AG04450 (cell line): ENCODE data around the gene XPC. TPM values are rescaled to one million over a fixed set of nuclear protein-coding genes. Genes with fewer than 3 reads are reported as not detected.
A peak's percentile ranks its signal among the peaks of the same experiment; 100 is the strongest.

ENCODE experiments used
- CTCF ChIA-PET: fragments of 300-600, 350-600 bp; formaldehyde crosslinking; extraction: SDS; loops from one replicate; lab custom pipeline; 2022; ENCODE audit warnings: antibody characterized with exemption, inconsistent platforms; lab: Charles Lee
- POLR2A ChIA-PET: fragments of 350-600 bp; formaldehyde crosslinking; extraction: SDS; loops from one replicate; lab custom pipeline; 2021; ENCODE audit warnings: antibody characterized with exemption, inconsistent platforms; lab: Yijun Ruan, JAX
- DNase-seq: peaks from one replicate; pipeline ENCODE4 v3.0.0-alpha.2; 2011; ENCODE audit warnings: low read depth, low spot score
- H3K27ac ChIP-seq: one replicate; pipeline ENCODE4 v1.5.1; 2012; ENCODE audit warnings: low read depth, low read length, control low read depth
- H3K27me3 ChIP-seq: one replicate; pipeline ENCODE4 v1.6.0; 2012; ENCODE audit warnings: low read length; ENCODE audit not compliant: control insufficient read depth, insufficient read depth
- H3K4me3 ChIP-seq: 2 replicates; pipeline ENCODE4 v1.5.1; 2011; ENCODE audit warnings: mild to moderate bottlenecking, low read depth, low read length, control low read depth
- H3K9me3 ChIP-seq: 2 replicates; pipeline ENCODE4 v1.5.1; 2012; ENCODE audit warnings: low read length; ENCODE audit not compliant: control insufficient read depth, insufficient read depth
- polyA plus RNA-seq: library from polyadenylated mRNA; depleted of rRNA; stranded (reverse); fragments of >200 nt; gene quantifications from 2 replicates; pipeline ENCODE4 v1.2.3, GENCODE V29; 2011
- TF ChIP-seq, protein P1 (sequence below): IDR thresholded peaks from 2 replicates; pipeline ENCODE4 v1.5.1; 2011; ENCODE audit warnings: low read depth, low read length, control low read depth, inconsistent platforms

The XPC gene
- polyA plus RNA-seq, 1 experiment = 39.0 TPM

DNA sequence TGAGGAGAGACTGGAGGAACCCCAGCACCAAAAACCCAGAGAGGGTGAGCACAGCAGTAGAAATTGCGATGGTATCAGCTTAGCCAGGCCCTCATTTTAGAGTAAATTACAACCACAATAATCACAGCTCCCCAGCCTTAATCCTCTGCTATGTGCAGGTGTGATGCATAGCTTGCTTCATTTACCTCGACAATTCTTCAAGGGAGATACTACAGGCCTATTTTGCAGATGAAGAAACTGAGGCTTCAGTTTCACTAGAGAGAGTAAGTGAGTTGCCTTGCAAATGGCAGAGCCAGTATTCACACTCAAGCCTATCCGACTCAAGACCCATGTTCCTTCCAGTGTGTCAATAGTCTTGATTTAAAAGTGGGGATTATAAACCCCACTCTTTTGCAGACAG is 33.6 kb upstream of the XPC start:
- CTCF ChIA-PET = interaction anchor here (0.6 to 4.6 kb wide), 5 partner anchors 8 to 256 kb away, joined by 3 to 29 read pairs (median 4); no protein-coding TSS in a partner anchor
- H3K9me3 ChIP-seq = no peaks in the 10 kb centered on the region
- H3K4me3 ChIP-seq = no peak overlapping the region
- TF ChIP-seq, protein P1, sequence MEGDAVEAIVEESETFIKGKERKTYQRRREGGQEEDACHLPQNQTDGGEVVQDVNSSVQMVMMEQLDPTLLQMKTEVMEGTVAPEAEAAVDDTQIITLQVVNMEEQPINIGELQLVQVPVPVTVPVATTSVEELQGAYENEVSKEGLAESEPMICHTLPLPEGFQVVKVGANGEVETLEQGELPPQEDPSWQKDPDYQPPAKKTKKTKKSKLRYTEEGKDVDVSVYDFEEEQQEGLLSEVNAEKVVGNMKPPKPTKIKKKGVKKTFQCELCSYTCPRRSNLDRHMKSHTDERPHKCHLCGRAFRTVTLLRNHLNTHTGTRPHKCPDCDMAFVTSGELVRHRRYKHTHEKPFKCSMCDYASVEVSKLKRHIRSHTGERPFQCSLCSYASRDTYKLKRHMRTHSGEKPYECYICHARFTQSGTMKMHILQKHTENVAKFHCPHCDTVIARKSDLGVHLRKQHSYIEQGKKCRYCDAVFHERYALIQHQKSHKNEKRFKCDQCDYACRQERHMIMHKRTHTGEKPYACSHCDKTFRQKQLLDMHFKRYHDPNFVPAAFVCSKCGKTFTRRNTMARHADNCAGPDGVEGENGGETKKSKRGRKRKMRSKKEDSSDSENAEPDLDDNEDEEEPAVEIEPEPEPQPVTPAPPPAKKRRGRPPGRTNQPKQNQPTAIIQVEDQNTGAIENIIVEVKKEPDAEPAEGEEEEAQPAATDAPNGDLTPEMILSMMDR = no peak
- POLR2A ChIA-PET = interaction anchor here (1.2 to 4.1 kb wide), 3 partner anchors 20 to 191 kb away, joined by 3 to 19 read pairs (median 4); partner anchors contain the start of genes LSM3, SLC6A6 and XPC
- DNase-seq = no peak
- H3K27me3 ChIP-seq = no peaks in the 10 kb centered on the region
- H3K27ac ChIP-seq = peak overlapping the region; percentile 39

DNA sequence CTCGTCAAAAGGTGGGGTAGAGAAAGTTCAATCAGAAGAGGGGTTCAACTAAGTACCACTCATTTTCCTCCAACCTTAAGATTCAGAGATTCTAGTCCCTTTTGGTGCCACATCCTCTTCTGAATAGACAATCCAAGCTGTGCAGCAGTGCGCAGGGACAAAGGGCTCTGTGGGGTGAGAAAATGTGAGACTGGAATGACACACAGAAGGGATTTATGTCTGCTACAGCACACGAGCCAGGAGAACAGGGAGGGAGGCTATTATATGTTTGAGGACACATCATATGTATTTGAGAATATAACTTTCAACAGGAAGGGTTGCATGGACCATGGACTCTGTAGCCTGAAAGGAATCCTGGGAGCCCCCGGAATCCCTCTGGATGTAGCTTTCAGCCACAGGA is 33.2 kb upstream of the XPC start:
- H3K4me3 ChIP-seq = no peak overlapping the region
- ChIA-PET CTCF (interaction anchor here (1.4 to 4.6 kb wide), 4 partner anchors 8 to 256 kb away, joined by 3 to 29 read pairs (median 12); no protein-coding TSS in a partner anchor), POLR2A (interaction anchor here (0.6 to 4.1 kb wide), 7 partner anchors 11 to 191 kb away, joined by 3 to 19 read pairs (median 4); partner anchors contain the start of genes LSM3, SLC6A6 and XPC)
- no peaks in the 10 kb centered on the region for H3K27me3 ChIP-seq
- DNase-seq = no peak
- TF ChIP-seq, protein P1 = no peak
- no peaks in the 10 kb centered on the region for H3K9me3 ChIP-seq
- H3K27ac ChIP-seq = peak overlapping the region; percentile 39

DNA sequence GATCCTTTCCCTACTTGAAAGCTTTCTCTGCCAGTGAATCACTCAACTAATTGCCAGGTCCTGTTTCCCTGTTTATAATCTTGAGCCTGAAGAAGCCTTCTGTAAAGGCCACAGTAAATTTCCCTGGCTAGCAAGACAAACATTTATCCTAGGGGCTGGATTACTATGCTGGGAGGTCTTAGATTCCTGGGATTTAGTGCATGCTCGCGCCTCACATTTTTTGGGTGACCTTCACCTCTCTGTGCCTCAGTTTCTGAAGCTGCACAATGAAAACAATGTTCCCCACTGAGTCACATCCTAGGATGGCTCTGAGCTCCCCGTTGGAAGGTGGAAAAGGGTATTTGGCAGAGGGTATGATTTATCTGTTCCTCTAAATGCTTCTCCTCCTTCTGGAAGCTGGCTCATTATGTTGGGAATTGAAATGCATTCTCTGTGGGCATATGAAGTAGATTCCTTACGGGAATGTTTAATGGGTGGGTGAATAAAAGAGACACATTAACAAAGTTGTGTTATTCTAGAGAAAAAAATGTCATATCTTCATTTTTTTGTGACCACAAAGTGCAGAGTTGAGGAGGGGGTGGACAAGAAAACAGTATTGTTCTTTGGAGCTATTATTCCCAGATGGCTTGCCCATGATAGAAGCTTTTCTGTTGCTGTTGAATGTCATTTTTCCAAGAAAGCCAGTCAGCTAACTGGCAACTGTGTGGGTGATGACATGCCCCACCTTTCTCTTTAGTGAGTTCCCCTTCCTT is 32.6 kb upstream of the XPC start:
- Histone ChIP-seq H3K4me3 (no peak overlapping the region), H3K9me3 (no peaks in the 10 kb centered on the region), H3K27ac (peak overlapping the region; percentile 39), H3K27me3 (no peaks in the 10 kb centered on the region)
- TF ChIP-seq, protein P1 = no peak
- POLR2A ChIA-PET = interaction anchor here (0.6 to 4.1 kb wide), 10 partner anchors 11 to 192 kb away, joined by 3 to 19 read pairs (median 4); partner anchors contain the start of genes LSM3, SLC6A6 and XPC
- DNase-seq = peak; percentile 47
- CTCF ChIA-PET = interaction anchor here (0.6 to 4.6 kb wide), 8 partner anchors 7 to 315 kb away, joined by 3 to 29 read pairs (median 4); no protein-coding TSS in a partner anchor

DNA sequence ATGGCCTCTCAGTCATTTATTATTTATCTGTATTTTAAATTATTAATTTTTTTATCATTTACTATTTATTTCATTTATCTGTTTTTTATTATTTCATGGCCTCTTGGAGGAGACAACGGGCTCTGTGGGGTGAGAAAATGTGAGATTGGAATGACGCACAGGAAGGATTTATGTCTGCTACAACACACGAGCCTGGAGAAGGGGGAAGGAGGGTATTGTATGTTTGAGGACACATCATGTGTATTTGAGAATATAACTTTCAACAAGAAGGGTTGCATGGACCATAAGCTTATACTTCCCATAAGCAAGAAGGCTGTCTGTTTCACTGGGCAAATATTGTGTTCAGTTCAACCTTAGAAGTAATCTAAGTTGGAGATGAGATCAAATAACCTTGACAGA is 31.9 kb upstream of the XPC start:
- POLR2A ChIA-PET = interaction anchor here (1.0 to 4.1 kb wide), 6 partner anchors 10 to 243 kb away, joined by 4 to 19 read pairs (median 8); partner anchors contain the start of genes LSM3 and XPC
- Histone ChIP-seq H3K27ac (peak overlapping the region; percentile 77), H3K27me3 (no peaks in the 10 kb centered on the region), H3K4me3 (no peak overlapping the region), H3K9me3 (no peaks in the 10 kb centered on the region)
- DNase-seq = no peak
- CTCF ChIA-PET = interaction anchor here (0.6 to 4.6 kb wide), 5 partner anchors 9 to 299 kb away, joined by 3 to 20 read pairs (median 5); no protein-coding TSS in a partner anchor
- TF ChIP-seq, protein P1 = no peak
